HG03460 (cell line): ENCODE results near the gene RTF2.
"Not testable (repeated sequence)": the region's sequence is repeated elsewhere in the genome, so short reads cannot be mapped to it uniquely, and the experiment has no call there.

Experiments
- ATAC-seq: cut with Tn5 transposase; IDR thresholded peaks from one replicate; pipeline ENCODE4 v1.9.1; 2021; ENCODE audit not compliant: unreplicated experiment

The RTF2 gene

GRCh38 chr20:56532946-56533345 is 64.5 kb downstream of the RTF2 start, which contains the start of gene FAM209B:
Gene FAM209B (plus strand): TSS chr20:56533246. CDS start chr20:56533342, 96 bp downstream.
- not testable (repeated sequence) for ATAC-seq

GRCh38 chr20:56537997-56538396 is 69.6 kb downstream of the RTF2 start:
- ATAC-seq: no peak

DNA sequence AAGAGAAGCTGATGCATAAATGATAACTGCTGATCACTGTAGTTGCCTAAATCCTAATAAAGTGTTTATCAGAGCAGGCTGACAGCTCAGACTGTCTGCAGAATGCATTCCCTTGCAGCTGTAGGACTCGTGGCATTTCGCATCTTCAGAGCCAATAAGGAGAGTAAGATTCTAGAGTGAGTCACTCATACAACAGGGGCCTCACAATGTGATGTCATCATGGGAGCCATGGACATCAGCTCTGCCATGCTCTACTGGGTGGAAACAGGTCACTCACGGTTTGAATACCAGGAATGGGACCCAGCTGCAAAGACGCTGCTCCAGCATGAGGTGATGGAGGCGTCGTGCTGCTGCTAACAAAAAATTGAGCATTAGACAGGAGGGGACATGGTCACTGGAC is 72.0 kb downstream of the RTF2 start:
- ATAC-seq: no peak

DNA sequence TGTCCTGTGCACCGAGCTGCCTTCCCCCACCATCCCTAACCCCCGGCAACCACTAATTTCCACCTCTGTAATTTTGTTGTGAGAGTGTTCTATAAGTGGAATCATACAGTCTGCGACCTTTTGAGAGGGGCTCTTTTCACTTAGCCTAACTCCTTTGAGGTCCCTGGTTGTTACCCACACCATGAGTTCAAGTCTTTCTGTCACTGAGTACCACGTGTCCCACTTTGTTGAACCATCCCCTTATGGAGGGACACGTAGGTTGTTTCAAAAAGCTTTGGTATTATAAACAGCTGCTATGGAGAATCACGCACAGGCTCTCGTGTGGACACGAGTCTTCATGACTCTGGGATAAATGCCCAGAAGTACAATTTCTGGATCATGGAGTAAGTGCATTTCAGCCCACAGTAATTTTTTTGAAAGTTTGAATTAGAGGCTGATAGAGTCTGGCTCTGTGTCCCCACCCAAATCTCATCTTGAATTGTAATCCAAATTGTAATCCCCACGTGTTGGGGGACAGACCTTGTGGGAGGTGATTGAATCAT is 74.1 kb downstream of the RTF2 start:
- no peak for ATAC-seq

GRCh38 chr20:56551571-56551970 is 83.1 kb downstream of the RTF2 start:
- ATAC-seq: no peak

DNA sequence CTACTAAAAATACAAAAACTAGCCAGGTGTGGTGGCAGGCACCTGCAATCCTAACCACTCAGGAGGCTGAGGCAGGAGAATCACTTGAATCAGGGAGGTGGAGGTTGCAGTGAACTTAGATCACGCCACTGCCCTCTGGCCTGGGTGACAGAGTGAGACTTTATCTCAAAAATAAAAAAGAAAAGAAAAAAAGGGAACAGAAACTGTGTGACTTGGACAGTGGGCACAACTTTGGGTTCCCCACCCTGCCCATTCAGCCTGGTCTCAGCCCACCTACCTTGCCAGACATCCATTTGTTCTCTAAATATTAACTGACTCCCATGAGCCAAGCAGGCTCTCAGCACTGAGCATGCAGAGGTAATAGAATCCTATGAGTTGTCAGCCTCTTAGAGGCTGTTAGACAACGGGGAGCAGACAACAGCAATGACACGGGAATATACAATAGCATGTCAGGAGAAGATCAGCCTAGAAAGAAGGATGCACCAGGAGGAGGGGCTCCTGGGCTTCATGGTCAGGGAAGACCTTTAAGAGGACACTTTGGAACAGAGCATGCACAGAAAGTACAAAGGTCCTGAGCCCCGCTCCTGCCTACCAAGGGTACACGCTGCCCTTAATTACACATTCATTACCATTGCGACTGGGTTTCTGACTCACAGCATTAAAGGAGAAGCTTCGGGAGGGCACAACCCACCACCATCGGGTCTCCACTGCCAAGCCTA is 84.6 kb downstream of the RTF2 start:
- peak; percentile 36 for ATAC-seq

- peak; percentile 94 for ATAC-seq
Measured at GRCh38 chr20:56554869-56555268, 86.4 kb downstream of the RTF2 start.

GRCh38 chr20:56558968-56559367 is 90.5 kb downstream of the RTF2 start:
- no peak for ATAC-seq

DNA sequence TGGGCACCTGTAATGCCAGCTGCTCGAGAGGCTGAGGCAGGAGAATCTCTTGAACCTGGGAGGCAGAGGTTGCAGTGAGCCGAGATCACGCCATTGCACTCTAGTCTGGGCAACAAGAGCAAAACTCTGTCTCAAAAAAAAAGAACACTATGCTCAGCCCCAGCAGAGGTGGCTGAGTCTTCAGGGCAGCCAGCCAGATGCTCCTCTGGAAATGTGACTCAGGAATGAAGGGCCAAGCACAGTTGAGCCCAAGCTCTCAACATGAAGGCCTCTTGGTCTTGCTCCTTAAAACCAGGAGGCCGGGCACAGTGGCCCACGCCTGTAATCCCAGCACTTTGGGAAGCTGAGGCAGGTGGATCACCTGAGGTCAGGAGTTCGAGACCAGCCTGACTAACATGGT is 96.1 kb downstream of the RTF2 start:
- not testable (repeated sequence) for ATAC-seq

DNA sequence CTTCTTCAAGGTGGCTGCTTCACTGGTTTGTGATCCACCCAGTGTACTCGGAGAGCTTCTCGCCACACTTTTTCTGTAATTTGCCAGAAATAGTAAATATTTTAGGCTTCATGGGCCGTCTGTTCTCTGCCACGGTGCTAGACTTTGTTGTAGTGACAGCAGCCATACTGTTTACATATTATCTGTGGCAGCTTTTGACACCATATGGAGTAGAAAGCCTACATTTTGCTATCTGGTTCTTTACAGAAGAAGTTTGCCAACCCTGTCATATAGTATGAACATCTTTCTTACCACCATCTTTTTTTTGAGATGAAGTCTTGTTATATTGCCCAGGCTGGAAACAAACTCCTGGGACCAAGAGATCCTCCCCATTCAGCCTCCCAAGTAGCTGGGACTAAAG is 97.1 kb downstream of the RTF2 start:
- ATAC-seq: no peak

- ATAC-seq: no peak
Measured at GRCh38 chr20:56566621-56567020, 98.2 kb downstream of the RTF2 start.
